IPS-18c (cell line): ENCODE results near the gene MELTF.

Experiments
- H3K4me3 ChIP-seq: 2 replicates; pipeline ENCODE4 v1.7.0; 2013; ENCODE audit warnings: low read depth, mild to moderate bottlenecking, low read length, moderate library complexity; ENCODE audit not compliant: insufficient read depth
- H3K9me3 ChIP-seq: one replicate; pipeline ENCODE4 v1.6.1; 2013; ENCODE audit warnings: mild to moderate bottlenecking, low read length, moderate library complexity; ENCODE audit not compliant: control insufficient read depth, insufficient read depth

Gene MELTF

GRCh38 chr3:197001972-197002700 lies 27.5 kb downstream of the MELTF start:
- H3K9me3 ChIP-seq, result no peaks in the 10 kb centered on the region
- H3K4me3 ChIP-seq, result peak overlapping the region; percentile 41; the same call in 1 of the 2 replicates

DNA sequence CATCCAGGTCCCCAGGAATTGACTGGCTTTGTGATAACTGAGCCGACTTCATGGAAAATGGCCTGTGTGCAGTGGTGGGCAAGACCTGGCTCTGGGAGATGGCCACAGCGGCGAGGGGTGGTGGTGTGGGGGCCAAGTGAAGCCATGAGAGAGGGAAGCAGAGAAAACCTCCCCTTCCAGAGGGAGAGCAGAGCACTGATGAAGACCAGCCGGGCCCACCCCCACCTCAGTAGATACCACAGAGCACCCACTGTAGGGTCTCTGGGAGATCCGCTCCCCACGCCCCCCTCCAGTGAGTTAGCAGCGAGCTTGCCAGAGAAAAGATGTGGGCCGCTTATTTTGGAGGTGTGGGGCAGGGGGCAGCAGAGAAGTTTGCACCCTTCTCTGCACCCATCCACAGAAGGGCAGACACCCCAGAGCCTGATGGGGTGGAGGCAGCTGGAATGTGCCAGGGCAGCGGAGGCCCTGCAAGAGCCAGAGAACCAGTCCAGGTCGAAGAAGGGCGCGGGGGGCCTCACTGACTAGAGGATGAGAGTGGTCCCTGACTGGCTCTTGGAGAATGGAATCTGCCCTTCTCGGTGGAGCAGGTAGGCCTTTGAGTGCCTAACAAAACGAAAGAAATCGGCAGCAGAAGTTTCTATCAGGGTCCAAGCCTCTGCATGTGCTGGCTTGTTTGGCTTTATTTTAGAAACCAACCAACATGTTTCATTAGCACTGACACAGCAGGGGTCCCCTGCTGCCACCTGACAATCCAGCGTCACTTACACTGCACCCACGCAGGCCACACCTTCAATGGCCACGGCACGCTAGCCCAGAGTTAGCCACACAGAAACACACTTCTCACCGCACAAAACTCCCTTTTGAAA lies 28.3 kb downstream of the MELTF start:
- no peaks in the 10 kb centered on the region for H3K9me3 ChIP-seq
- H3K4me3 ChIP-seq, result no peak overlapping the region

DNA sequence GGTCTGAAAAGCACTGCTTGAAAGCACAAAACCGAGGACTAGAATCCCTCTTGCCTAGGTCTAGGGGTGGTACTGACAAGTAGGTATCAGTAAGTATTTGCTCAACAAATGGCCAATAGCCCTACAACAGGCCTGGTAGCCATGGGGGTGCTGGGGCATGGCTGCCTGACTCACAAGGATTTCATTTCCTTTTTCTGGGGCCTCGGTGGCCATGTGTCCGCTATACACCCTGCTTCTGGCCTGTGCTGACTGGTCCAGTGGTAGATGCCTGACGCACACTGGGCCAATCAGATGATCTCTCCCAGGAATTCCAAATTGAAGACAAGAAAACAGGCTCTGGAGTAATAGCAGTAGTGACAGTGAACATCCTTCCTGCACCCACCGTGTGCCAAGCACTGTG lies 29.4 kb downstream of the MELTF start:
- Histone ChIP-seq H3K4me3 (no peak overlapping the region), H3K9me3 (no peaks in the 10 kb centered on the region)

DNA sequence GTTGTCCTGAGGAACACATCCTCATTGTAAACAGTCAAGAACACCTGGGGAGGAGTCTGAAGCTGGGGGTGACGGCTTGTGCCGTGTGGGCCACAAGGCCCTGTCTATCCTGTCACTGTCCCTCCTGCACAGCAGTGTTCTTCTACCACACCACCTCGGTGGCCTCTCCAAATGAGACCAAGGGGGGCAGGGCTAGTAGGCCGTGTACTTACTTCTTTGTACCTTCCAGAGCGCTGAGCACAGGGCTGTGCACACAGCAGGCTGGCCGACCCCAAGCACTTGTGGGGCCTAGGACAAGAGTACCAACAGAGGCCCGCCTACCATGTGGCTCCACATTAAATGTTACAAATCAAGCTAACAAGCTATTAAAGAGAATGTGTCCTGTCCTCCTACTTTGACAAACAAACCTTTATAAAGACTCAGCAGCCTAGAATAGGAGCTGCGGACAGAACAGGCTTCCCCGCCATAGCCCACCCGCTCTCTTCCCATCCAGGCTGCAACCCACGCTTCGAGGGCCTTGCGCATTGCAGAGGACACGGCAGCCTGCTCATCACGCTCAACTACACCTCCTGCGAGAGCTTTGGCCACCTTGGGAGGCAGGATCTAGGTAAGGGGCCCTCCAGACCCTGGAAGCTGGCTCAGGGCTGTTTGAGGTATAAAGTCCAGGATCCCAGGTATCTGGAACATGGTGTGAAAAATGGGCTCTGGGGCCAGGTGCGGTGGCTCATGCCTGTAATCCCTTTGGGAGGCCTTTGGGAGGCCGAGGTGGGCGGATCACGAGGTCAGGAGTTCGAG lies 30.5 kb downstream of the MELTF start:
- Histone ChIP-seq H3K9me3 (no peaks in the 10 kb centered on the region), H3K4me3 (no peak overlapping the region)

DNA sequence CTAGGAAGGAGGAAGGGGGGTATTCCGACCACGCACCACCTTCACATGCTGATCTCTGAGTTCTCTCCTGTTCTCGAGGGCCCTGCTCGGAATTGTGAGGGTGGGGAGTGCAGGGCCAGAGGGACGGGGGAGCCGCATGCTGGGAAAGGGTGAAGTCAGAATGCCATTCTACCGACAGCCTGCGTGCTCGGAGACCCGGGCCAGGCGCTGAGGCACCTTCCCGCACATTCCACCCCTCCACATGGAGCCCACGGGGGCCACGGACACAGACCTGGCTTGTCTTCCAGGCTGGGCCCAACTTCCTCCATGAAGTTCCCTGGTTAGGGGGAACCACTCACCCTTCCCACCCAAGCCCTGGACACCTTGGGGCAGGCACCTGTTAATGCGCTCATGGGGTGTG lies 32.3 kb downstream of the MELTF start:
- Histone ChIP-seq H3K4me3 (no peak overlapping the region), H3K9me3 (no peaks in the 10 kb centered on the region)

DNA sequence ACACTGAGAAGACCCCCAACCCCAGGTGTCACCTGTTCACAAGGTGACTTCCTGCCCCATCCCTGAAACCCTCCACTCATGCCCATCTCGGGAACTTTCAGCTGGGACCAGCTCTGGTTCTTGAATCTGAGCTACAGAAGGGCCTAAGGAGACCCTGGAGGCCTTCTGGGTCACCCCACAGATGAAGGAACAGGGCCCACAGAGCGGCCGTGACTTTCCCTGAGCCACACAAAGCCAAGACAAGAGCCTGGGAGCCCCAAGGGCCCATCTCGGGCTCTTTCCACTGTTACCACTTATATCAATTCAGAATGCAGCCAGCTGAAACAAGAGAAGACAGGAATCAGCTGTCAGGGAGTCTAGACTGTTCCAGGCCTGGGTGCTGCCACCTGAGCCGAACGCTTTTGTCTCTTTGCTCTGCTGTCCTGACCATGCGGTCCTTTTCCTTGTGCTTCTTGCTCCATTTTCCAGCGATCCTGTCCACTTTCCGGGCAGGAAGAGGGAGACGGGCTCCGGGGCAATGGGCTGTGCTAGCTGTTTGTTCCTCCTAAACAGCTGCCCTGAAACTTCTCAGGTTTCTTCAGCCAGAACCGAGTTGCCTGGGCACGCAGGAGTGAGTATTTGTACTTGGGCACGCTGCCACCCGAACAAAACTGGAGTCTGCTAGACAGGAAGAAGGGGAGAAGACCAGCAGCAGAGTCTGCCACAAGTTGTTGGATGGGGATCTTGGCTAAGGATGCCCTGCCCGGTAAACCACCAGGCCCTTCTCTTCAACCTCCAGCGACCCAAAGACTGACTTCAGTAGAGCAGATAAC lies 33.0 kb downstream of the MELTF start:
- Histone ChIP-seq H3K4me3 (no peak overlapping the region), H3K9me3 (no peaks in the 10 kb centered on the region)

- Histone ChIP-seq H3K9me3 (no peaks in the 10 kb centered on the region), H3K4me3 (no peak overlapping the region)
Measured at GRCh38 chr3:196995646-196996355, 33.8 kb downstream of the MELTF start.

DNA sequence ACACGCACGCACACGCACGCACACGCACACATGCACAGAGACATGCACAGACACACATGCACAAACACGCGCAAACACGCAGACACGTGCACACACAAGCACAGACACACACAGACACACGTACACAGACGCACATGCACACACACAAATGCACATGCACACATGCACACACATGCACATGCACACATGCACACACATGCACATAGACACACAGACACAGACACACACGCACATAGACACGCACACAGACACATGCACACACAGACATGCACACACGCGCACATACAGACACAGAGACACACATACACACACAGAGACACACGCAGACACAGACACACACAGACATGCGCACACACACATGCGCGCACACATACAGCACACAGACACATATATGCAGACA lies 34.6 kb downstream of the MELTF start:
- Histone ChIP-seq H3K4me3 (no peak overlapping the region), H3K9me3 (no peaks in the 10 kb centered on the region)

DNA sequence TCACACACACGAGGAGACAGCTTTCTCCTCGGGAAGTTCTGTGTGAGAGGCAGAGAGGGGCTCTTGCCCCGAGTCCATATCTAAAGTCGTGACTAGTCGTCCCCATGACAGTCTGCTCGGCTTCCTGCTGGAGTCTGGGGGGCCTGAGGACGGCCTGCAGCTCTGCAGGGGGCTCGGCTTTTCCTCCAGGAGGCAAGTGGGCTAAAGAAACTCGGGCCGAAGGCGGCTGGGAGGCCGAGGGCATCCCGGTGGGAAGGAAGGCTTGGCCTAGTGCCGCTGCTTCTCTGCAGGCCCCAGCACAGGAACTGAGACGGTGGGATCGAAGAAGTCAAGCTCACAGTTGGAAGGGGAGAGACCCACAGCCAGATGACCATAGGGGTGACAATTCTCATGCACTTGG lies 35.6 kb downstream of the MELTF start:
- H3K4me3 ChIP-seq, result no peak overlapping the region

GRCh38 chr3:196992461-196993065 lies 37.1 kb downstream of the MELTF start:
- H3K4me3 ChIP-seq, result no peak overlapping the region

More for the DNA sequence above, 35.6 kb downstream of the MELTF start:
- H3K9me3 ChIP-seq, result no peaks in the 10 kb centered on the region

GRCh38 chr3:196991581-196992460 lies 37.8 kb downstream of the MELTF start:
- no peak overlapping the region for H3K4me3 ChIP-seq
- no peaks in the 10 kb centered on the region for H3K9me3 ChIP-seq

More at GRCh38 chr3:196992461-196993065, 37.1 kb downstream of the MELTF start:
- no peaks in the 10 kb centered on the region for H3K9me3 ChIP-seq

- Histone ChIP-seq H3K4me3 (no peak overlapping the region), H3K9me3 (no peaks in the 10 kb centered on the region)
Measured at GRCh38 chr3:196990601-196991007, 39.0 kb downstream of the MELTF start.

DNA sequence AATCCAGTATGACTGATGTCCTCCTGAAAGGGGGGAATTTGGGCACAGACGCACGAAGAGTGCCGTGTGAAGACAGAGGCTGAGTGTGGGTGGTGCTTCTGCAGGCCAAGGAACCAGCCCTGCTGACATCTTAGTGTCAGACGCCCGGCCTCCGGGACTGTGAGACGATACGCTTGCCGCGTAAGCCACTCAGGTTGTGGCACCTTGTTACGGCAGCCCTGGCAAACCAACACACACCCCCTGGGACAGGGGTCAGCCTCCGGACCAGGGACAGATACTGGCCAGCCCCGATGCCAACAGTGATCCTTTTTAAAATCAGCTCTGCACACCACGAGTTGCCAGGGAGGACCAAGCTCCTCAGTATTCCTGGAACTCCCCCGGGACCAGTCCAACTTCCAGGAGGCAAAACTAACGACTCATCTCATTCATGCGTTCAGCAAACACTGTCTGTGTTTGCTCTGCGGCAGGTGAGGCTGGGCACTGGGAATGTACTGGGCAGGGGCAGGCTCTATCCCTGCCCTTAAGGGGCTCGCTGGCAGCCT lies 39.8 kb downstream of the MELTF start:
- Histone ChIP-seq H3K4me3 (no peak overlapping the region), H3K9me3 (no peaks in the 10 kb centered on the region)

DNA sequence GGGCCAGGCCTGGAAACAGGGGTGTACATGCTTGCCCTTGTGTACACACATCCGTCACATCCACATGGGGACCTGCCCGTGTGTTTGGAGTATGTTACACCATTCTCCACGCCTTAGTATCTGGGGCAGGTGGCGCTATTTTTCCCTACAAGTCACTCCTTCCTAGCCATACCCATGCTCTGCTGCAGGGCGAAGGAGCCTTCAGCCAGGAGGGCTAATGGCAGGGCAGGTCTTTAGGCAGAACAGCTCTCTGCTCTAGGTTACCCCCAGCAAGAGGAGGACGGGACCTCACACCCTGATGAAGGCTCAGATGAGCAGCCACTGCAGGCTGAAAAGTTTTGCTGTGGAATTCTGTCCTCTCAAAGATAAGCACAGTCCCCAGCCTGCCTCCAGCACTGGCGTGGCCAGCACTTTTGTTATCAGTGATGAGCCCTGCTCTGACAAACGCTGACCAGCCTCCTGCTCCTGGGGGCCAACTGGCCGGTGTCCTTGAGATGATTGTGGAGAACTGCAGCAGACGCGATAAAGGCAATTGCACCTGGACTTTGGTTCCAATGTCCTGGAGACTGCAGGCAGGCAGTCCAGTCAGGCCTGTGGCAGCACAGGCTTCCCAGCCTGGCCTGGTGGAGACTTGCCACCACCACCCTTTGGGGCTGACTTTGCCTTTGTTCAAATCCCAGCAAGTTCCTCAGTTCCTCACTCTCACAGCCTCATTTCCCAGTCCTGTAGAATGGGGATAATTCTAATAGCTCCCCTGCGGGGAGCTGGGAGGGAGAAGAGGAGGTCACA lies 41.2 kb downstream of the MELTF start:
- Histone ChIP-seq H3K9me3 (no peaks in the 10 kb centered on the region), H3K4me3 (no peak overlapping the region)
